Natural killer cell (primary cell): ENCODE measurements around the gene PLSCR3. TPM values are rescaled to one million over a fixed set of nuclear protein-coding genes. Genes with fewer than 3 reads are reported as not detected.

ENCODE experiments used
- ATAC-seq, 3 donors: fragments of 150-1000 bp in 2 of 3; fragments of 200-7000 bp in 1 of 3; cut with Tn5 transposase; 1 replicate in 1 of 3; 2 replicates in 2 of 3; pipeline ENCODE4 v1.10.0; 2021; ENCODE audit warnings: mild to moderate bottlenecking in 2 of 3, moderate library complexity in 2 of 3
- DNase-seq, 2 donors: peaks; one replicate each; pipeline versions ENCODE4 v3.0.0 to v3.0.0-alpha.2; 2013 to 2021; ENCODE audit warnings: mixed read lengths in 1 of 2
- H3K27ac ChIP-seq: one replicate; pipeline ENCODE4 v1.5.1; 2013; ENCODE audit warnings: mild to moderate bottlenecking, low read length
- H3K27me3 ChIP-seq: one replicate; pipeline ENCODE4 v1.6.1; 2013; ENCODE audit warnings: low read length; ENCODE audit not compliant: control insufficient read depth, insufficient read depth
- H3K36me3 ChIP-seq: one replicate; pipeline ENCODE4 v1.6.1; 2013; ENCODE audit warnings: low read length; ENCODE audit not compliant: control insufficient read depth, insufficient read depth
- H3K4me1 ChIP-seq: one replicate; pipeline ENCODE4 v1.6.1; 2013; ENCODE audit warnings: low read length; ENCODE audit not compliant: control insufficient read depth, insufficient read depth
- H3K4me3 ChIP-seq: one replicate; pipeline ENCODE4 v1.5.1; 2013; ENCODE audit warnings: low read length
- H3K9me3 ChIP-seq: one replicate; pipeline ENCODE4 v1.6.1; 2013; ENCODE audit warnings: low read length; ENCODE audit not compliant: control insufficient read depth, insufficient read depth
- H3K27ac Mint-ChIP-seq, 2 donors: one replicate each; pipeline ENCODE4 v1.8.0; 2022; ENCODE audit warnings: mild to moderate bottlenecking in 2 of 2, mixed read lengths in 2 of 2, moderate library complexity in 1 of 2
- H3K27me3 Mint-ChIP-seq, 2 donors: one replicate each; pipeline ENCODE4 v1.8.0; 2022; ENCODE audit warnings: low read depth in 2 of 2, mixed read lengths in 2 of 2
- H3K36me3 Mint-ChIP-seq: one replicate; pipeline ENCODE4 v1.8.0; 2022; ENCODE audit warnings: mixed read lengths
- H3K4me1 Mint-ChIP-seq, 2 donors: one replicate each; pipeline ENCODE4 v1.8.0; 2022; ENCODE audit warnings: mixed read lengths in 2 of 2
- H3K4me3 Mint-ChIP-seq: one replicate; pipeline ENCODE4 v1.8.0; 2022; ENCODE audit warnings: mild to moderate bottlenecking, moderate library complexity, mixed read lengths
- H3K9me3 Mint-ChIP-seq, 2 donors: one replicate each; pipeline ENCODE4 v1.8.0; 2022; ENCODE audit warnings: mixed read lengths in 2 of 2
- WGBS: methylation state at CpG from one replicate; pipeline ENCODE4 v1.1.7; 2013; ENCODE audit warnings: missing lambda C conversion rate; ENCODE audit not compliant: insufficient coverage; 5-methylcytosine and 5-hydroxymethylcytosine counted together
- intact Hi-C: fragments of 100-400 bp; cut with micrococcal nuclease; formaldehyde crosslinking; loops from one replicate; pipeline ENCODE4 v1.14.2; 2022
- total RNA-seq, 4 donors: library from RNA; stranded (reverse); fragments of 120-200 nt in 1 of 4; gene quantifications; one replicate each; pipeline versions ENCODE4 v1.2.3 to v1.2.4, GENCODE V29; 2013 to 2022
- TF ChIP-seq, protein P1 (sequence below): fragments of 200-600 bp; IDR thresholded peaks from one replicate; pipeline ENCODE4 v1.8.0; 2022; ENCODE audit warnings: antibody characterized with exemption

The PLSCR3 gene
- total RNA-seq, 3 donors from 2014 or later (not counting 1 experiment from before 2014, with no cell fraction given), result 38.2 to 57.8 (median 47.0) TPM

DNA sequence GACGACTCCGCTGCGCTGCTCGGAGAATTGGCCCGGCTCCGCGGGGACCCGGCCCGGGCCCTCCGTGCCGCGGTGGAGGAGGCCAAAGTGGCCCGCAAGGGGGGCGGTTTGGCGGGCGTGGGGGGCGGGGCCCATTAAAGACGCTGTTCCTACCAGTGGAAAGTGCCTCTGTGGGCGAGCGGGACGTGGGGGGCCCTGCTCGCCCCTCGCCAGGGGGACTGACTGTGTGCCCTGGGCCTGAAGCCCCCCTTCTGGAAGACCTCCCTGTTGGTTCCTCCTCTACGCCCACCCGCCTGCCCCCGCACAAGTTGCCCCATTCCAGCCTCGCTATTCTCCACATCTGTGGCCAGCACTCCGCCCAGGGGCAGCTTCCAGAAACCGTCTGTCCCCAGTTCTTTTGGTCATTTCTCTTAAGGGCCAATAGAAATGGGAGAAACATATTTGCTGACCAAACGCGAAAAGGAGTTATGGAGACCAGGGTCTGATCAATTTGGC is 43.1 kb upstream of the PLSCR3 start:
- Histone ChIP-seq H3K36me3 (no peaks in the 10 kb centered on the region), H3K27ac (no peak overlapping the region), H3K4me1 (peaks cover 57% of the 10 kb centered on the region), H3K27me3 (peaks cover 35% of the 10 kb centered on the region), H3K4me3 (no peak overlapping the region), H3K9me3 (no peaks in the 10 kb centered on the region)
- peaks cover 29 to 49% of the 10 kb centered on the region in 2 donors for H3K4me1 Mint-ChIP-seq
- no peak for ATAC-seq
- H3K27ac Mint-ChIP-seq, result peak overlapping the region in 1 of 2 donors; percentile 46
- peak overlapping the region; percentile 91 for H3K4me3 Mint-ChIP-seq
- intact Hi-C loops, result loop anchor here (2.0 to 5.0 kb wide), 3 partner anchors 47 to 85 kb away; partner anchors contain the start of genes KCTD11 and POLR2A
- H3K27me3 Mint-ChIP-seq, result peaks cover 24 to 35% of the 10 kb centered on the region in 2 donors
- no peaks in the 10 kb centered on the region for H3K36me3 Mint-ChIP-seq
- no peaks in the 10 kb centered on the region for H3K9me3 Mint-ChIP-seq
- WGBS, result 48% methylated on average over 31 of the region's 31 CpGs
- DNase-seq, result no peak
- TF ChIP-seq, protein P1, sequence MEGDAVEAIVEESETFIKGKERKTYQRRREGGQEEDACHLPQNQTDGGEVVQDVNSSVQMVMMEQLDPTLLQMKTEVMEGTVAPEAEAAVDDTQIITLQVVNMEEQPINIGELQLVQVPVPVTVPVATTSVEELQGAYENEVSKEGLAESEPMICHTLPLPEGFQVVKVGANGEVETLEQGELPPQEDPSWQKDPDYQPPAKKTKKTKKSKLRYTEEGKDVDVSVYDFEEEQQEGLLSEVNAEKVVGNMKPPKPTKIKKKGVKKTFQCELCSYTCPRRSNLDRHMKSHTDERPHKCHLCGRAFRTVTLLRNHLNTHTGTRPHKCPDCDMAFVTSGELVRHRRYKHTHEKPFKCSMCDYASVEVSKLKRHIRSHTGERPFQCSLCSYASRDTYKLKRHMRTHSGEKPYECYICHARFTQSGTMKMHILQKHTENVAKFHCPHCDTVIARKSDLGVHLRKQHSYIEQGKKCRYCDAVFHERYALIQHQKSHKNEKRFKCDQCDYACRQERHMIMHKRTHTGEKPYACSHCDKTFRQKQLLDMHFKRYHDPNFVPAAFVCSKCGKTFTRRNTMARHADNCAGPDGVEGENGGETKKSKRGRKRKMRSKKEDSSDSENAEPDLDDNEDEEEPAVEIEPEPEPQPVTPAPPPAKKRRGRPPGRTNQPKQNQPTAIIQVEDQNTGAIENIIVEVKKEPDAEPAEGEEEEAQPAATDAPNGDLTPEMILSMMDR, result no peak

DNA sequence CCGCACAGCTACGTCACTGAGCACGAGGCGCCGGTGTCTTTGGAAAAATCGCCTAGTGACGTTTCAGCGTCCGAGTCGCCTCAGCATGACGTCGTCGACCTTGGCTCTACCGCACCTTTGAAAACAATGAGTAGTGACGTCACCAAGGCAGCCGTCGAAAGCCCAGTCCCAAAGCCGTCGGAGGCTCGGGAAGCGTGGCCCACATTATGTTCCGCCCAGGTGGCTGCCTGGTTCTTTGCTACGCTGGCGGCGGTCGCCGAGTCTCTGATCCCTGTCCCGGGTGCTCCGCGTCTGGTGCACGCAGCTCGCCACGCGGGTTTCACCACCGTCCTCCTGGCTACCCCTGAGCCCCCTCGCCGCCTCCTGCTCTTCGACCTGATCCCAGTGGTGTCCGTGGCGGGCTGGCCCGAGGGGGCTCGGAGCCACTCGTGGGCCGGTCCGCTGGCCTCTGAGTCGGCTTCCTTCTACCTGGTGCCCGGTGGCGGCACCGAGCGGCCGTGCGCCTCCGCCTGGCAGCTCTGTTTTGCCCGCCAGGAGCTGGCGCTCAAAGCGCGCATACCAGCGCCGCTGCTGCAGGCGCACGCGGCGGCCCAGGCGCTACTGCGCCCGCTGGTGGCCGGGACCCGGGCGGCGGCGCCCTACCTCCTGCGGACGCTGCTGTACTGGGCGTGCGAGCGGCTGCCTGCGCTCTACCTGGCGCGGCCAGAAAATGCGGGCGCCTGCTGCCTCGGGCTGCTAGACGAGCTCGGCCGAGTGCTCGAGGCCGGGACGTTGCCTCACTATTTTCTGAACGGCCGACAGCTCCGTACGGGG is 42.4 kb upstream of the PLSCR3 start:
- Histone ChIP-seq H3K4me1 (peaks cover 57% of the 10 kb centered on the region), H3K27ac (peak overlapping the region; percentile 73), H3K9me3 (no peaks in the 10 kb centered on the region), H3K36me3 (no peaks in the 10 kb centered on the region), H3K4me3 (peak overlapping the region; percentile 50), H3K27me3 (peaks cover 31% of the 10 kb centered on the region)
- Mint-ChIP-seq H3K4me1 (peaks cover 29 to 49% of the 10 kb centered on the region in 2 donors), H3K4me3 (peak overlapping the region; percentile 91), H3K9me3 (no peaks in the 10 kb centered on the region), H3K36me3 (no peaks in the 10 kb centered on the region), H3K27me3 (peaks cover 18 to 30% of the 10 kb centered on the region in 2 donors), H3K27ac (peak overlapping the region; percentile 93 to 95)
- ATAC-seq, result peak; percentile 64 to 85 (median 72)
- peak; percentile 79 to 93 for DNase-seq
- TF ChIP-seq, protein P1, result peak; percentile 96
- intact Hi-C loops, result loop anchor here (2.0 to 5.0 kb wide), 3 partner anchors 48 to 84 kb away; partner anchors contain the start of genes KCTD11 and POLR2A
- WGBS, result 21% methylated on average over 92 of the region's 92 CpGs

DNA sequence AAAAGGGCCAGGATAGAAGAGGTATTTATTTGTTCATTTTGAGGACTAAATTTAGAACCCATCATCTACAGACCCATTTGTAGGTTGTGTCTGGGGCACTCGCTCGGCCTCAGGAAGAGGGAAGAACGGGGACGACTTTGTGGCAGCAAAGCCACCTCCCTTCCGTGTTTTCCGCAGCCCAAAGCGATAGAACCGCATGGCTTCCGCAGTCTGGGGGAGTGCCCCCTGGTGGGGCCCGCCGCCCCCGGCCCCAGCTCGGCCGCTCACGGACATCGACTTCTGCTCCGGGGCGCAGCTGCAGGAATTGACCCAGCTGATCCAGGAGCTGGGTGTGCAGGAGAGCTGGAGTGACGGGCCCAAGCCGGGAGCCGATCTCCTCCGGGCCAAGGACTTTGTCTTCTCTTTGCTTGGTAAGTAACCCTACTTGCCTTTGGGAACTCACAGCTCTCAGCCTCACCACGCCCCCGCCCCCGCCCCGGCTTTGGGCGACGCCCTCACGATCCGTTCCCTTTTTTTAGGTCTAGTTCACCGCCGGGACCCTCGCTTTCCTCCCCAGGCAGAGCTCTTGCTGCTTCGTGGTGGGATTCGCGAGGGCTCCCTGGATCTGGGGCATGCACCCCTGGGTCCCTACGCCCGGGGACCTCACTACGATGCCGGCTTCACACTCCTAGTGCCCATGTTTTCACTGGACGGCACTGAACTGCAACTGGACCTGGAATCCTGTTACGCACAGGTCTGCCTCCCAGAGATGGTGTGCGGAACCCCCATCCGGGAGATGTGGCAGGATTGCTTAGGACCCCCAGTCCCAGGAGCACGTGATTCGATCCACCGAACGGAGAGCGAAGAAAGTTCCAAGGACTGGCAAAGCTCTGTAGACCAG is 41.6 kb upstream of the PLSCR3 start:
- H3K9me3 ChIP-seq, result no peaks in the 10 kb centered on the region
- TF ChIP-seq, protein P1, result peak; percentile 30
- H3K27me3 Mint-ChIP-seq, result peaks cover 10 to 24% of the 10 kb centered on the region in 2 donors
- H3K36me3 Mint-ChIP-seq, result no peaks in the 10 kb centered on the region
- peak overlapping the region; percentile 50 for H3K4me3 ChIP-seq
- intact Hi-C loops, result loop anchor here (1.0 to 5.0 kb wide), 8 partner anchors 19 to 251 kb away; partner anchors contain the start of genes KCTD11, POLR2A, SENP3 and TMEM256
- H3K4me1 Mint-ChIP-seq, result peaks cover 29 to 49% of the 10 kb centered on the region in 2 donors
- H3K4me3 Mint-ChIP-seq, result peak overlapping the region; percentile 91
- ATAC-seq (peak; percentile 25 to 41 (median 27)), DNase-seq (peak; percentile 50 to 79)
- H3K27me3 ChIP-seq, result peaks cover 26% of the 10 kb centered on the region
- peaks cover 57% of the 10 kb centered on the region for H3K4me1 ChIP-seq
- H3K9me3 Mint-ChIP-seq, result no peaks in the 10 kb centered on the region
- 12% methylated on average over 49 of the region's 49 CpGs for WGBS
- H3K27ac ChIP-seq, result peak overlapping the region; percentile 73
- H3K27ac Mint-ChIP-seq, result peak overlapping the region; percentile 93 to 95
- no peaks in the 10 kb centered on the region for H3K36me3 ChIP-seq
